Measurements from ENCODE around the gene C17orf67.

DNA sequence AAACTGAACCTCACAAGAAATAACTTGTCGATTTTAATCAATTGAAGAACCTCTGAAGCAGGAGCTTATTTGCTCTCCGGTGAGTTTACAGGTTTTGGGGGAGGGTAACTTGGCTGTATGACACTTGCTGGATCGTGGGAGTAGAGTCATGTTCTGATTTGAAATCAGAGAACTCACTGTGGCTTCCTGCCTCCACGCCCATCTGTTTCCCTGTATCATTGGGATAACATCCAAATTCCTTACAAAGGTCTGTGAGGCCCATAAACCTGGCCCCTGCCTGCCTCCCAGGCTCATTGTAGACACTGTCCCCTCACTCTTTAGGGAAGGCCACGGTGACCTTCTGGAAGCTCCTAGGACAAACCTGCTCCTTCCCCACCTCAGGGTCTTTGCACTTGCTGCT, 48.3 kb downstream of the C17orf67 start:
- TF ChIP-seq POLR2AphosphoS5 (IDR thresholded peaks at IDR 0.05; ENCODE audit: low read depth, low read length) (no peak), POLR2A (IDR thresholded peaks at IDR 0.05; ENCODE audit: low read depth, low read length) (no peak)

Measured in GM12892 (cell line).